IMR-90 (cell line): ENCODE results near the gene SREK1.

Experiments
- CTCF ChIP-seq: conservative IDR thresholded peaks from 2 replicates; pipeline ENCODE4 v1.5.1; 2012; ENCODE audit warnings: mild to moderate bottlenecking, low read depth, low read length, improper control_type of control experiment
- MAFK ChIP-seq: IDR thresholded peaks from 2 replicates; pipeline ENCODE4 v1.6.1; 2012; ENCODE audit warnings: low read depth, low read length, improper control_type of control experiment
- SMC3 ChIP-seq: fragments of 150-350 bp; IDR thresholded peaks from 2 replicates; pipeline ENCODE4 v1.6.1; 2016; ENCODE audit warnings: low read depth, mild to moderate bottlenecking, antibody characterized with exemption, low read length, moderate library complexity

DNA sequence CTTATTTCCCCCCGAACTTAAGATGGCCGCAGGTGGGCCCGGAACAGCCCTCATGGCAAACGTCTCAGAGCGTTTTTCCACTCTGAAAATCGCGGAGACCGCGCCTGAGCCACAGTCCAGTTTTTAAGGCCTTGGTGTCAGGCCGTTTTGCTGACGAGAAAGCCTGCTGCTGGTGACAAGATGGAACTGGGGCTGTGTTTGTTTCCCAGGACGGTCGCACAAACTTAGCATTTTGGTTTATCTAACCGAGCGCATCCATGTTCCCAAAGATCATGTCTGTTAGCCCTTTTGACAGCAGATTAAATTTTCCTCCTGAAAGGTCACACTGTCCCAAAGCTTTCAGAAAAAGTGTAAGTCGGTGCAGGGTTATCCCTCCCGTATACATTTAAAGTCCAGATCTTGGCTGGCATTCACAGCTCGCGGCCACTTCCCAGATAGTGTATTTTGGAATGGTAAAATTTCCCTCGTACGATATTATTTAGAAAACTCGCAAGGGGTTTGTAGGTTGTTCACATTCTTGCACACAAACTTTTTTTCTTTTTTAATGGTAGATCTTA, 812 bp downstream of the SREK1 start:
- TF ChIP-seq CTCF (no peak), SMC3 (no peak), MAFK (no peak)
